ENCODE data around the gene PXYLP1.

DNA sequence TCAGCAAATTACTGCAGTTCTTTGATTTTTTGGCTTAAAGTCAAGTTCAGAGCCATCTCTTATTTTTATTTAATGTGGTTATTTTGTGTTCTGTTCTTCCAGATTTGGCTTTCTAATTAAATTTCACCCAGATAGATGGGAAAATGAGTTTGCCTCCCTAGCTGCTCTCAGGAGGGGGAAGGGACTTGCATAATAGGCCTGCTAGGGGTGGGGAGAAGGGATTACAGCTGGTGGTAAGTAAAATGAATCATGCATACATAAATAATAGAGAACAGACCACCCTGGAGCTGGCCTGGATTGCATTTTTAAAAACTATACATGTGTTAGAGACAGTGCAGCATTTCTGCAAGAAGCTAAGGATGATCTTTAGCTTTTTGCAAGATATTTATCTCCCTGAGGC is 3.9 kb upstream of the PXYLP1 start:
- no peak for TF ChIP-seq GABPA (IDR thresholded peaks at IDR 0.05; ENCODE audit: low read depth)
- no peak for TF ChIP-seq POLR2AphosphoS5 (IDR thresholded peaks at IDR 0.05; ENCODE audit: low read depth)
- TF ChIP-seq, protein P1, sequence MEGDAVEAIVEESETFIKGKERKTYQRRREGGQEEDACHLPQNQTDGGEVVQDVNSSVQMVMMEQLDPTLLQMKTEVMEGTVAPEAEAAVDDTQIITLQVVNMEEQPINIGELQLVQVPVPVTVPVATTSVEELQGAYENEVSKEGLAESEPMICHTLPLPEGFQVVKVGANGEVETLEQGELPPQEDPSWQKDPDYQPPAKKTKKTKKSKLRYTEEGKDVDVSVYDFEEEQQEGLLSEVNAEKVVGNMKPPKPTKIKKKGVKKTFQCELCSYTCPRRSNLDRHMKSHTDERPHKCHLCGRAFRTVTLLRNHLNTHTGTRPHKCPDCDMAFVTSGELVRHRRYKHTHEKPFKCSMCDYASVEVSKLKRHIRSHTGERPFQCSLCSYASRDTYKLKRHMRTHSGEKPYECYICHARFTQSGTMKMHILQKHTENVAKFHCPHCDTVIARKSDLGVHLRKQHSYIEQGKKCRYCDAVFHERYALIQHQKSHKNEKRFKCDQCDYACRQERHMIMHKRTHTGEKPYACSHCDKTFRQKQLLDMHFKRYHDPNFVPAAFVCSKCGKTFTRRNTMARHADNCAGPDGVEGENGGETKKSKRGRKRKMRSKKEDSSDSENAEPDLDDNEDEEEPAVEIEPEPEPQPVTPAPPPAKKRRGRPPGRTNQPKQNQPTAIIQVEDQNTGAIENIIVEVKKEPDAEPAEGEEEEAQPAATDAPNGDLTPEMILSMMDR (IDR thresholded peaks at IDR 0.05; ENCODE audit: insufficient read depth, low read length), result no peak
- TF ChIP-seq, protein P2, sequence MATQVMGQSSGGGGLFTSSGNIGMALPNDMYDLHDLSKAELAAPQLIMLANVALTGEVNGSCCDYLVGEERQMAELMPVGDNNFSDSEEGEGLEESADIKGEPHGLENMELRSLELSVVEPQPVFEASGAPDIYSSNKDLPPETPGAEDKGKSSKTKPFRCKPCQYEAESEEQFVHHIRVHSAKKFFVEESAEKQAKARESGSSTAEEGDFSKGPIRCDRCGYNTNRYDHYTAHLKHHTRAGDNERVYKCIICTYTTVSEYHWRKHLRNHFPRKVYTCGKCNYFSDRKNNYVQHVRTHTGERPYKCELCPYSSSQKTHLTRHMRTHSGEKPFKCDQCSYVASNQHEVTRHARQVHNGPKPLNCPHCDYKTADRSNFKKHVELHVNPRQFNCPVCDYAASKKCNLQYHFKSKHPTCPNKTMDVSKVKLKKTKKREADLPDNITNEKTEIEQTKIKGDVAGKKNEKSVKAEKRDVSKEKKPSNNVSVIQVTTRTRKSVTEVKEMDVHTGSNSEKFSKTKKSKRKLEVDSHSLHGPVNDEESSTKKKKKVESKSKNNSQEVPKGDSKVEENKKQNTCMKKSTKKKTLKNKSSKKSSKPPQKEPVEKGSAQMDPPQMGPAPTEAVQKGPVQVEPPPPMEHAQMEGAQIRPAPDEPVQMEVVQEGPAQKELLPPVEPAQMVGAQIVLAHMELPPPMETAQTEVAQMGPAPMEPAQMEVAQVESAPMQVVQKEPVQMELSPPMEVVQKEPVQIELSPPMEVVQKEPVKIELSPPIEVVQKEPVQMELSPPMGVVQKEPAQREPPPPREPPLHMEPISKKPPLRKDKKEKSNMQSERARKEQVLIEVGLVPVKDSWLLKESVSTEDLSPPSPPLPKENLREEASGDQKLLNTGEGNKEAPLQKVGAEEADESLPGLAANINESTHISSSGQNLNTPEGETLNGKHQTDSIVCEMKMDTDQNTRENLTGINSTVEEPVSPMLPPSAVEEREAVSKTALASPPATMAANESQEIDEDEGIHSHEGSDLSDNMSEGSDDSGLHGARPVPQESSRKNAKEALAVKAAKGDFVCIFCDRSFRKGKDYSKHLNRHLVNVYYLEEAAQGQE (IDR thresholded peaks at IDR 0.05; ENCODE audit: insufficient replicate concordance, low read depth), result no peak
- no peak for TF ChIP-seq SPI1 (IDR thresholded peaks at IDR 0.05; ENCODE audit: borderline replicate concordance, low read depth)
